ENCODE results near the gene ZFR.

DNA sequence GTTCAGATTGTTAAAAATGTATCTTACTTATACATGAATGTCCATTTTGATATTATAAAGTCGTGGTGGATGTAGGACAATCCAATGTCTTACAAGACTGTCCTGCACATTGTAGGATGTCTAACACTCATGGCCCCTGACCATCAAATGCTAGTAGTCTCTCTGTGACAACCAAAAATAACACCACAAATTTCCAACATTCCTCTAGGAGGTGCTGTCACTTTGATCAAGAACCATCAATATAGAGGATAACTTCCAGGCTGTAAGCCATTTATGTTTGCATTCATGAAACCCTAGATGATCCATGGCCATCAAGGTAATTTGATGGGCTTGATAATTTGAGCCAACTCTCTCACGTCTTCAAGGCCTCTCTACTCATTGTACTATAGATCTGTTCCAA, 20.5 kb upstream of the ZFR start:
- TF ChIP-seq EZH2 (IDR thresholded peaks at IDR 0.05), result no peak
- TF ChIP-seq, protein P1, sequence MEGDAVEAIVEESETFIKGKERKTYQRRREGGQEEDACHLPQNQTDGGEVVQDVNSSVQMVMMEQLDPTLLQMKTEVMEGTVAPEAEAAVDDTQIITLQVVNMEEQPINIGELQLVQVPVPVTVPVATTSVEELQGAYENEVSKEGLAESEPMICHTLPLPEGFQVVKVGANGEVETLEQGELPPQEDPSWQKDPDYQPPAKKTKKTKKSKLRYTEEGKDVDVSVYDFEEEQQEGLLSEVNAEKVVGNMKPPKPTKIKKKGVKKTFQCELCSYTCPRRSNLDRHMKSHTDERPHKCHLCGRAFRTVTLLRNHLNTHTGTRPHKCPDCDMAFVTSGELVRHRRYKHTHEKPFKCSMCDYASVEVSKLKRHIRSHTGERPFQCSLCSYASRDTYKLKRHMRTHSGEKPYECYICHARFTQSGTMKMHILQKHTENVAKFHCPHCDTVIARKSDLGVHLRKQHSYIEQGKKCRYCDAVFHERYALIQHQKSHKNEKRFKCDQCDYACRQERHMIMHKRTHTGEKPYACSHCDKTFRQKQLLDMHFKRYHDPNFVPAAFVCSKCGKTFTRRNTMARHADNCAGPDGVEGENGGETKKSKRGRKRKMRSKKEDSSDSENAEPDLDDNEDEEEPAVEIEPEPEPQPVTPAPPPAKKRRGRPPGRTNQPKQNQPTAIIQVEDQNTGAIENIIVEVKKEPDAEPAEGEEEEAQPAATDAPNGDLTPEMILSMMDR (IDR thresholded peaks at IDR 0.05), result no peak

Data from neural progenitor cell (in vitro differentiated cells).